Activated naive CD8-positive, alpha-beta T cell treated with anti-CD3 and anti-CD28 coated beads, Interleukin-2, amount 10 ng/mL, durations not matched to agents 7 days and 5 days (primary cell): ENCODE results near the gene RACK1. TPM values are rescaled to one million over a fixed set of nuclear protein-coding genes. Genes with fewer than 3 reads are reported as not detected.
"Not testable (repeated sequence)": the region's sequence is repeated elsewhere in the genome, so short reads cannot be mapped to it uniquely, and the experiment has no call there.

Experiments
- ATAC-seq: fragments of 150-1000 bp; cut with Tn5 transposase; one replicate; pipeline ENCODE4 v1.10.0; 2021; ENCODE audit warnings: low read depth, moderate library complexity
- POLR2A ChIA-PET: fragments of 350-600 bp; sonication (Branson Sonifier 250); formaldehyde crosslinking; loops from one replicate; lab custom pipeline; 2021; ENCODE audit warnings: antibody characterized with exemption; lab: Charles Lee
- DNase-seq: peaks from one replicate; pipeline ENCODE4 v3.0.0; 2021
- H3K27ac Mint-ChIP-seq: one replicate; pipeline ENCODE4 v1.8.0; 2022; ENCODE audit warnings: mild to moderate bottlenecking, mixed read lengths
- H3K27me3 Mint-ChIP-seq: one replicate; pipeline ENCODE4 v1.8.0; 2022; ENCODE audit warnings: mild to moderate bottlenecking, moderate library complexity, mixed read lengths
- H3K36me3 Mint-ChIP-seq: one replicate; pipeline ENCODE4 v1.8.0; 2021; ENCODE audit warnings: mild to moderate bottlenecking, mixed read lengths
- H3K4me1 Mint-ChIP-seq: one replicate; pipeline ENCODE4 v1.8.0; 2021; ENCODE audit warnings: mixed read lengths
- H3K4me3 Mint-ChIP-seq: one replicate; pipeline ENCODE4 v1.8.0; 2022; ENCODE audit warnings: mild to moderate bottlenecking, moderate library complexity, mixed read lengths
- H3K9me3 Mint-ChIP-seq: one replicate; pipeline ENCODE4 v1.8.0; 2021; ENCODE audit warnings: mixed read lengths
- total RNA-seq, 2 experiments: library from RNA; stranded (reverse); gene quantifications; one replicate each; pipeline ENCODE4 v1.2.3, GENCODE V29; 2021

RACK1 gene
- total RNA-seq, 2 experiments from 2014 or later, result 1,741 to 1,808 TPM

- H3K4me1 Mint-ChIP-seq, DNase-seq, POLR2A ChIA-PET, H3K36me3 Mint-ChIP-seq, H3K9me3 Mint-ChIP-seq, ATAC-seq, H3K27me3 Mint-ChIP-seq, H3K27ac Mint-ChIP-seq, H3K4me3 Mint-ChIP-seq: not testable (repeated sequence)
Measured at GRCh38 chr5:181267907-181268306, 24.2 kb upstream of the RACK1 start.

GRCh38 chr5:181267291-181267904 is 23.7 kb upstream of the RACK1 start:
- H3K4me3 Mint-ChIP-seq, DNase-seq: not testable (repeated sequence)

GRCh38 chr5:181265092-181265671 is 21.5 kb upstream of the RACK1 start:
- POLR2A ChIA-PET, result interaction anchor here (0.7 kb wide), 1 partner anchor 74 kb away, joined by 3 read pairs; no protein-coding TSS in a partner anchor
- Mint-ChIP-seq H3K4me3 (no peak overlapping the region), H3K27ac (no peak overlapping the region), H3K27me3 (no peaks in the 10 kb centered on the region), H3K9me3 (no peaks in the 10 kb centered on the region), H3K36me3 (peaks cover 7% of the 10 kb centered on the region), H3K4me1 (peaks cover 3% of the 10 kb centered on the region)
- DNase-seq (no peak), ATAC-seq (no peak)

More at GRCh38 chr5:181267291-181267904, 23.7 kb upstream of the RACK1 start:
- H3K36me3 Mint-ChIP-seq, POLR2A ChIA-PET, H3K27me3 Mint-ChIP-seq, H3K9me3 Mint-ChIP-seq, ATAC-seq, H3K27ac Mint-ChIP-seq, H3K4me1 Mint-ChIP-seq: not testable (repeated sequence)

- H3K4me3 Mint-ChIP-seq, result no peak overlapping the region
- peaks cover 16% of the 10 kb centered on the region for H3K4me1 Mint-ChIP-seq
- no peak overlapping the region for H3K27ac Mint-ChIP-seq
- peaks cover 7% of the 10 kb centered on the region for H3K36me3 Mint-ChIP-seq
- ATAC-seq (no peak), DNase-seq (no peak)
- POLR2A ChIA-PET, result no interaction called here
- H3K9me3 Mint-ChIP-seq, result no peaks in the 10 kb centered on the region
- H3K27me3 Mint-ChIP-seq, result no peaks in the 10 kb centered on the region
Measured at GRCh38 chr5:181263633-181264032, 19.9 kb upstream of the RACK1 start.

- DNase-seq (peak; percentile 84), ATAC-seq (peak; percentile 68)
- H3K36me3 Mint-ChIP-seq, result peaks cover 20% of the 10 kb centered on the region
- peak overlapping the region; percentile 97 for H3K4me3 Mint-ChIP-seq
- peaks cover 32% of the 10 kb centered on the region for H3K4me1 Mint-ChIP-seq
- H3K27me3 Mint-ChIP-seq, result no peaks in the 10 kb centered on the region
- no peaks in the 10 kb centered on the region for H3K9me3 Mint-ChIP-seq
- POLR2A ChIA-PET, result interaction anchor here (0.5 to 6.4 kb wide), 21 partner anchors 14 to 1439 kb away, joined by 3 to 202 read pairs (median 7); partner anchors contain the start of genes MGAT1, RACK1, TRIM41 and TRIM7
- H3K27ac Mint-ChIP-seq, result peak overlapping the region; percentile 93
Measured at GRCh38 chr5:181261320-181262049, 17.8 kb upstream of the RACK1 start.

GRCh38 chr5:181260720-181261319 is 17.1 kb upstream of the RACK1 start, which contains the start of gene TRIM52:
TRIM52 (minus strand) TSS chr5:181261143; CDS start chr5:181260813, 330 bp downstream.
- Mint-ChIP-seq H3K36me3 (peaks cover 23% of the 10 kb centered on the region), H3K27me3 (no peaks in the 10 kb centered on the region), H3K4me1 (peaks cover 36% of the 10 kb centered on the region), H3K27ac (peak within 1 kb of the TSS; percentile 93), H3K4me3 (peak within 1 kb of the TSS; percentile 97), H3K9me3 (no peaks in the 10 kb centered on the region)
- ATAC-seq, result peak; percentile 86
- DNase-seq, result peak; percentile 91
- POLR2A ChIA-PET, result interaction anchor here (0.9 to 6.4 kb wide), 18 partner anchors 13 to 457 kb away, joined by 3 to 202 read pairs (median 6); partner anchors contain the start of genes MGAT1, RACK1, TRIM41 and TRIM7

GRCh38 chr5:181259974-181260719 is 16.4 kb upstream of the RACK1 start:
- POLR2A ChIA-PET, result interaction anchor here (0.9 to 6.4 kb wide), 14 partner anchors 13 to 430 kb away, joined by 3 to 202 read pairs (median 7); partner anchors contain the start of genes RACK1, TRIM41 and TRIM7
- no peak for DNase-seq

GRCh38 chr5:181259283-181259682 is 15.6 kb upstream of the RACK1 start:
- Mint-ChIP-seq H3K27me3 (no peaks in the 10 kb centered on the region), H3K9me3 (no peaks in the 10 kb centered on the region), H3K27ac (no peak overlapping the region), H3K4me3 (peak overlapping the region; percentile 97), H3K4me1 (peaks cover 44% of the 10 kb centered on the region), H3K36me3 (peaks cover 29% of the 10 kb centered on the region)
- DNase-seq, result no peak
- ATAC-seq, result no peak
- POLR2A ChIA-PET, result interaction anchor here (1.3 to 6.4 kb wide), 6 partner anchors 12 to 75 kb away, joined by 3 to 202 read pairs (median 54); partner anchors contain the start of genes RACK1, TRIM41 and TRIM7

More at GRCh38 chr5:181259974-181260719, 16.4 kb upstream of the RACK1 start:
- no peak for ATAC-seq
- Mint-ChIP-seq H3K4me1 (peaks cover 39% of the 10 kb centered on the region), H3K27me3 (no peaks in the 10 kb centered on the region), H3K27ac (peak overlapping the region; percentile 92), H3K4me3 (peak overlapping the region; percentile 97), H3K9me3 (no peaks in the 10 kb centered on the region), H3K36me3 (peaks cover 25% of the 10 kb centered on the region)

GRCh38 chr5:181258576-181258975 is 14.9 kb upstream of the RACK1 start:
- DNase-seq, result no peak
- Mint-ChIP-seq H3K27ac (no peak overlapping the region), H3K4me1 (peaks cover 46% of the 10 kb centered on the region), H3K4me3 (peak overlapping the region; percentile 97), H3K9me3 (no peaks in the 10 kb centered on the region), H3K36me3 (peaks cover 28% of the 10 kb centered on the region), H3K27me3 (no peaks in the 10 kb centered on the region)
- ATAC-seq, result no peak
- POLR2A ChIA-PET, result interaction anchor here (4.0 to 6.4 kb wide), 4 partner anchors 11 to 69 kb away, joined by 17 to 202 read pairs (median 76); partner anchors contain the start of genes RACK1 and TRIM41

GRCh38 chr5:181255836-181256578 is 12.3 kb upstream of the RACK1 start:
- Mint-ChIP-seq H3K4me1 (peaks cover 53% of the 10 kb centered on the region), H3K9me3 (no peaks in the 10 kb centered on the region), H3K27me3 (no peaks in the 10 kb centered on the region), H3K4me3 (no peak overlapping the region), H3K36me3 (peaks cover 30% of the 10 kb centered on the region), H3K27ac (no peak overlapping the region)
- POLR2A ChIA-PET, result interaction anchor here (1.5 to 6.4 kb wide), 2 partner anchors 8 to 21 kb away, joined by 6 to 202 read pairs; partner anchors contain the start of gene RACK1
- DNase-seq, result no peak
- no peak for ATAC-seq

- H3K36me3 Mint-ChIP-seq, result peaks cover 27% of the 10 kb centered on the region
- no peak overlapping the region for H3K4me3 Mint-ChIP-seq
- no peak overlapping the region for H3K27ac Mint-ChIP-seq
- DNase-seq (no peak), ATAC-seq (no peak)
- H3K4me1 Mint-ChIP-seq, result peaks cover 55% of the 10 kb centered on the region
- POLR2A ChIA-PET, result no interaction called here
- no peaks in the 10 kb centered on the region for H3K27me3 Mint-ChIP-seq
- no peaks in the 10 kb centered on the region for H3K9me3 Mint-ChIP-seq
Measured at GRCh38 chr5:181255276-181255675, 11.6 kb upstream of the RACK1 start.
